Right lobe of liver (tissue), 4 donors: Measurements from ENCODE around the gene IPO13.

ENCODE experiments used
- POLR2A ChIP-seq: fragments of 450-650 bp; IDR thresholded peaks from one replicate; pipeline ENCODE4 v1.6.1; 2017; ENCODE audit warnings: antibody characterized with exemption, mild to moderate bottlenecking
- TF ChIP-seq, protein P1 (sequence below), 4 donors: fragments of 200-600 bp in 3 of 4; fragments of 450-650 bp in 1 of 4; IDR thresholded peaks; one replicate each; pipeline versions ENCODE4 v1.5.1 to v1.8.0; 2016 to 2022; ENCODE audit warnings: antibody characterized with exemption in 4 of 4, mild to moderate bottlenecking in 2 of 4
- donor health status: DM: no; HTN: no; CAD: no.
- donor health status: DM: no; HTN: no; CAD: no.
- donor health status: DM: no; HTN: yes; CAD: no.

DNA sequence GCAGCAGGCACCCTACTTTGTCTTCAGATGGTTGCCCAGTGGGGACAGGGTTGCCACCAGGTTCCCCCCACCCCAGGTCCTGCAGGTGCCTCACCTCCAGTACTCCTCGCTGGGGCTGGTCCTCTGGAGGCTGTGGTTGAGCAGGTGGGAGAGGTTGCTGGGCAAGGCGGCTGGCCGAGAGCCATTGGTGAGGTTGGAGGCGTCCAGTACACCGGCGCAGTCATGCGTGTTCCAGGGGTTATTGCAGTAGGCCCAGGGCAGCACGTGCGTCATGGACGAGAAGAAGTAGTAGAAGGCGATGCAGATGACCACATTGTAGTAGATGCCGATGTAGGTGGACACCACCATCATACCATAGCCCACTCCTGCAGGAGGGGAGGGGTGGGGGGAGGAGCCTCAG lies 61.5 kb downstream of the IPO13 start:
- TF ChIP-seq, protein P1, sequence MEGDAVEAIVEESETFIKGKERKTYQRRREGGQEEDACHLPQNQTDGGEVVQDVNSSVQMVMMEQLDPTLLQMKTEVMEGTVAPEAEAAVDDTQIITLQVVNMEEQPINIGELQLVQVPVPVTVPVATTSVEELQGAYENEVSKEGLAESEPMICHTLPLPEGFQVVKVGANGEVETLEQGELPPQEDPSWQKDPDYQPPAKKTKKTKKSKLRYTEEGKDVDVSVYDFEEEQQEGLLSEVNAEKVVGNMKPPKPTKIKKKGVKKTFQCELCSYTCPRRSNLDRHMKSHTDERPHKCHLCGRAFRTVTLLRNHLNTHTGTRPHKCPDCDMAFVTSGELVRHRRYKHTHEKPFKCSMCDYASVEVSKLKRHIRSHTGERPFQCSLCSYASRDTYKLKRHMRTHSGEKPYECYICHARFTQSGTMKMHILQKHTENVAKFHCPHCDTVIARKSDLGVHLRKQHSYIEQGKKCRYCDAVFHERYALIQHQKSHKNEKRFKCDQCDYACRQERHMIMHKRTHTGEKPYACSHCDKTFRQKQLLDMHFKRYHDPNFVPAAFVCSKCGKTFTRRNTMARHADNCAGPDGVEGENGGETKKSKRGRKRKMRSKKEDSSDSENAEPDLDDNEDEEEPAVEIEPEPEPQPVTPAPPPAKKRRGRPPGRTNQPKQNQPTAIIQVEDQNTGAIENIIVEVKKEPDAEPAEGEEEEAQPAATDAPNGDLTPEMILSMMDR (IDR thresholded peaks at IDR 0.05), result no peak
- TF ChIP-seq POLR2A, result no peak
